Measurements from ENCODE around the gene TPP2. TPM values are rescaled to one million over a fixed set of nuclear protein-coding genes. Genes with fewer than 3 reads are reported as not detected.

TPP2 gene
- total RNA-seq, 6 experiments from 2014 or later, result 18.4 to 35.3 (median 28.4) TPM

DNA sequence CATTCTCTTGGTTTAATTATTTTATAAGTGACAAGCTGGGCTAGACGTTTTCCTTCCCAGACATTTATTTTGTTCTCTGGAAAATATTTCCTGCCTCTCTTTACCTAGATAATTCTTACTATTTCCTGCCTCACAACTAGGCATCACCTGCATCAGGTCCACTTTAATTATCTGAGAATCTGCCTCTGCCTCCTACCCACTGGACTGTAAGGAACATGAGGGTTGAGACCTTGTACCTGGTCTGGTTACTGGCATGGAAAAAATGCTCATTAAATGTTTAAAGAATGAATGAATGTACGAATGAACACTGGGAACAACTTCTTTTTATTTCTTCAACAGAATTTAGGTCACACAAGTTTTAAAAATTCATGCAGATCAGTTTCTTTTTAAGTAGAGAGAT is 111.4 kb downstream of the TPP2 start:
- Histone ChIP-seq H3K27me3 (no peaks in the 10 kb centered on the region), H3K4me1 (no peaks in the 10 kb centered on the region), H3K4me3 (no peak overlapping the region), H3K27ac (no peak overlapping the region), H3K9me3 (no peaks in the 10 kb centered on the region), H3K36me3 (no peaks in the 10 kb centered on the region)
- ATAC-seq (no peak), DNase-seq (no peak)
- intact Hi-C loops (cut with DNase I), result no loop called here
- 23% methylated on average over 2 of the region's 2 CpGs for WGBS (ENCODE audit: insufficient coverage, low coverage, low lambda C conversion rate, missing lambda C conversion rate)
- TF ChIP-seq, protein P1, sequence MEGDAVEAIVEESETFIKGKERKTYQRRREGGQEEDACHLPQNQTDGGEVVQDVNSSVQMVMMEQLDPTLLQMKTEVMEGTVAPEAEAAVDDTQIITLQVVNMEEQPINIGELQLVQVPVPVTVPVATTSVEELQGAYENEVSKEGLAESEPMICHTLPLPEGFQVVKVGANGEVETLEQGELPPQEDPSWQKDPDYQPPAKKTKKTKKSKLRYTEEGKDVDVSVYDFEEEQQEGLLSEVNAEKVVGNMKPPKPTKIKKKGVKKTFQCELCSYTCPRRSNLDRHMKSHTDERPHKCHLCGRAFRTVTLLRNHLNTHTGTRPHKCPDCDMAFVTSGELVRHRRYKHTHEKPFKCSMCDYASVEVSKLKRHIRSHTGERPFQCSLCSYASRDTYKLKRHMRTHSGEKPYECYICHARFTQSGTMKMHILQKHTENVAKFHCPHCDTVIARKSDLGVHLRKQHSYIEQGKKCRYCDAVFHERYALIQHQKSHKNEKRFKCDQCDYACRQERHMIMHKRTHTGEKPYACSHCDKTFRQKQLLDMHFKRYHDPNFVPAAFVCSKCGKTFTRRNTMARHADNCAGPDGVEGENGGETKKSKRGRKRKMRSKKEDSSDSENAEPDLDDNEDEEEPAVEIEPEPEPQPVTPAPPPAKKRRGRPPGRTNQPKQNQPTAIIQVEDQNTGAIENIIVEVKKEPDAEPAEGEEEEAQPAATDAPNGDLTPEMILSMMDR (IDR thresholded peaks at IDR 0.05), result no peak
- no peak for TF ChIP-seq POLR2A (IDR thresholded peaks at IDR 0.05)

DNA sequence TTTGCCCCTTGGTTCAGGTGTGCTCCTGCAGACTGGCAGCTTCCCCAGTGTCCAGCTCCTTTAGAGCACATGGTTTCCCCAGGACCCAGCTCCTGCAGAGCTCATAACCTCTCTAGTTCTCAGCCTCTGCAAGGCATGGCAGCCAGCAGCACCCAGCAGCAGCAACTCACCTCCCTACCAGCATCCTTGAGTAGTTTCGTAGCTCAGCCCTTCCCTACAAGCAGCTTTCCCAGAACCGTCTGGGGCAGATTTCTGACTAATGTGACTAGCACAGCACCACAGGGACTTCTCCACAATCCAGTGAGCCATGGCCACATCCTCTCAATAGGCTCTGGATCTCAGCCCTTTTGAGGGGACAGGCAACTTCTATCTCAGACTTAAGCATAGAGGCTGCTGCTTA is 112.2 kb downstream of the TPP2 start:
- no peak for ATAC-seq
- WGBS (ENCODE audit: insufficient coverage, low coverage, low lambda C conversion rate, missing lambda C conversion rate), result no CpG with 5 or more reads among the region's 2 CpGs
- H3K4me3 ChIP-seq, result no peak overlapping the region
- H3K4me1 ChIP-seq, result no peaks in the 10 kb centered on the region
- no peak overlapping the region for H3K27ac ChIP-seq
- TF ChIP-seq POLR2A (IDR thresholded peaks at IDR 0.05), result no peak
- TF ChIP-seq, protein P1 (IDR thresholded peaks at IDR 0.05), result no peak
- DNase-seq, result no peak
- H3K27me3 ChIP-seq, result no peaks in the 10 kb centered on the region
- no peaks in the 10 kb centered on the region for H3K36me3 ChIP-seq
- no peaks in the 10 kb centered on the region for H3K9me3 ChIP-seq
- intact Hi-C loops (cut with DNase I), result no loop called here

DNA sequence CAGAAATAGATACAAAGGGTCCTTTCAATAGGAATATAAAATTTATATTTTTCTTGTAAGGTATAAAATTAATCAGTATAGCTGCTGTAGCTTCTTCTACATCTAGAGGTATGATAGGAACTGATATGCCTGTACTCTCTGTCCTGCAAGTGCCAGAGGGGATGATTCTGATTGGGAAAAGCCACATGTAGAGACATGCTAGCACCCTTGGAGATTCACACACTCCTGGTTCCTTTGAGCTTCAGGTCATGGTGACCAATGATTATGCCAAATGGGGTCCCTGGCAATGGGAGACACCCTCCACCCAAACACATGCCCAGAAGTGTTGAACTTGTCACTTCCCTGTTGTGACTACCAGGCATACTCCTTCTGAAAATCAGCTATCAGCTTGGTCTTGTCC is 112.8 kb downstream of the TPP2 start:
- no peaks in the 10 kb centered on the region for H3K4me1 ChIP-seq
- no peaks in the 10 kb centered on the region for H3K9me3 ChIP-seq
- TF ChIP-seq, protein P1 (IDR thresholded peaks at IDR 0.05), result no peak
- no peak for TF ChIP-seq POLR2A (IDR thresholded peaks at IDR 0.05)
- no peaks in the 10 kb centered on the region for H3K36me3 ChIP-seq
- intact Hi-C loops (cut with DNase I), result no loop called here
- H3K4me3 ChIP-seq, result no peak overlapping the region
- no peak for DNase-seq
- no peak overlapping the region for H3K27ac ChIP-seq
- H3K27me3 ChIP-seq, result no peaks in the 10 kb centered on the region
- no peak for ATAC-seq

DNA sequence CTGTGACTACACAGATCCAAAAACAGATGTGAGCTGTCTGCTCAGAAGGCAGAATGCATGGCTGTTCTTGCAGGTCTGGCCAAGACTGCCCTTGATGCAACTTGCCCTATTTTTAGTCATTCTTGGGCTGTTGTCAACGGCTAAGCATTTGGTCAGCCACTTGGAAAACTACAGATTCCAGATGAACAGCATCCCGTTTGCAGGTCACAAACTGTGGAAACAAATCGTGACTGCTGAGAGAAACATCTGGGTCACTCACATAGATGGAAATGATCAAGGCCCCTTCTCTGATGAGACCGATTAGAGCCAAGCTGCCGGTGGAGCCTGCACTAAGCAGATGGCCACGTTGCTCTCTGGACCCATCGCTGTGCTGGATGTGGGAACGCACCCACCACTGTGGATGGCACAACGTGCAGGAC is 113.5 kb downstream of the TPP2 start:
- intact Hi-C loops (cut with DNase I), result no loop called here
- Histone ChIP-seq H3K27ac (no peak overlapping the region), H3K4me1 (no peaks in the 10 kb centered on the region), H3K4me3 (no peak overlapping the region), H3K9me3 (no peaks in the 10 kb centered on the region), H3K36me3 (no peaks in the 10 kb centered on the region), H3K27me3 (no peaks in the 10 kb centered on the region)
- ATAC-seq, result no peak
- WGBS (ENCODE audit: insufficient coverage, low coverage, low lambda C conversion rate, missing lambda C conversion rate), result 70% methylated on average over 2 of the region's 9 CpGs
- TF ChIP-seq POLR2A (IDR thresholded peaks at IDR 0.05), result no peak
- TF ChIP-seq, protein P1 (IDR thresholded peaks at IDR 0.05), result no peak
- no peak for DNase-seq

DNA sequence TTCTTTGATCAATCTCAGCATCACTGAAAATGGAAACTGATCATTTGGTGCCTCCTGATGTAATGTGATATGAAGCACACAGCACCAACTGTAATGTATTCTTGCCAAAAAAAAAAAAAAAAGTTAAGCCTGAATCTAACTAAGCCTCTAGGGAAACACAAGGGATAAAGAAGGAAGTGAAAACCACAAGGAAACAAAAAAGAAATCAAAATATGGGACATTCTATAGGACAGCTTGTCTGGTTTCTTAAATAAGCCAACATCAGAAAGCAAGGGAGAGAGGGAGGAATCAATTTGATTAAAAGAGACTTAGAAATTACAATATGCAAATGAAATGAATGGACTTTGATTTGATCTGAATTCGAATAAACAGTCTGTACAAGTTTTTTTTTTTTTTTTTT is 118.7 kb downstream of the TPP2 start:
- Histone ChIP-seq H3K9me3 (no peaks in the 10 kb centered on the region), H3K27ac (no peak overlapping the region), H3K36me3 (no peaks in the 10 kb centered on the region), H3K4me1 (no peaks in the 10 kb centered on the region), H3K27me3 (no peaks in the 10 kb centered on the region), H3K4me3 (no peak overlapping the region)
- 26% methylated on average over 1 of the region's 1 CpG for WGBS (ENCODE audit: insufficient coverage, low coverage, low lambda C conversion rate, missing lambda C conversion rate)
- TF ChIP-seq, protein P1 (IDR thresholded peaks at IDR 0.05), result no peak
- no peak for TF ChIP-seq POLR2A (IDR thresholded peaks at IDR 0.05)
- DNase-seq (no peak), ATAC-seq (no peak)
- intact Hi-C loops (cut with DNase I), result no loop called here

Measured in right lobe of liver (tissue), 6 donors.